ENCODE measurements around the gene RAPGEF5. TPM values are rescaled to one million over a fixed set of nuclear protein-coding genes. Genes with fewer than 3 reads are reported as not detected.

Gene RAPGEF5
- total RNA-seq, 1 experiment from 2014 or later = 15.6 TPM

DNA sequence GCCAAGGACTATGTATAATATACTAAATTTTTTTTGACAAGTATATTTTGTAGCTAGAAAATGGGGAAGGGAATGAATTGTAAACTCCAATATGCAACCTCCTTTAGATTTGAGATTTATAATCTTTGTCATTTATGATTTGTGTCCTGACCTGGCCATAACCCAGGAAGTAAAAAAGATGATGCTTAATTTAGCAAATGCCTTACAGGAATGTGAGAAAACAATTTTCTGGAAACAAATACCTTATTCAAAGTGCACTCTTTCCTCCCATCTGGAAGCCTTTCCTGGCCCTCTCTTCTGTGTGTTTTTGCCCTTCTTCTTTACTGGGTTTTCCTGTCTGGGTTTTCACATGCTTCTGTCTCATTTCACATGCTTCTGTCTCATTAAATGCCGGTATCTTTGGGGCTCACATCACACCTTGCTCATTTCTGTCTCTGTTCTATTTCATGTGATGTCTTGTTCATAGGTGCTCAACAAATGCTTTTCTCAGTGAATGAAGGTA lies 149.2 kb downstream of the RAPGEF5 start:
- Histone ChIP-seq H3K9me2 (ENCODE audit: insufficient read depth) (no peaks in the 10 kb centered on the region), H4K20me1 (ENCODE audit: insufficient read depth) (no peaks in the 10 kb centered on the region), H3K4me1 (ENCODE audit: control insufficient read depth in 1 of 2, insufficient read depth in 2 of 2, low read length in 2 of 2) (peaks cover 16 to 44% of the 10 kb centered on the region in 2 experiments), H3K4me2 (ENCODE audit: low read length) (peak overlapping the region; percentile 18; the same call in 1 of the 2 replicates), H3K27me3 (ENCODE audit: insufficient read depth, low read length) (no peaks in the 10 kb centered on the region), H2AFZ (ENCODE audit: low read depth, low read length, poor library complexity, severe bottlenecking) (no peak overlapping the region), H3K4me3 (replicated peaks in 1 of 2; ENCODE audit: low read depth in 1 of 2, low read length in 2 of 2) (no peak overlapping the region), H3K9ac (ENCODE audit: low read length) (no peak overlapping the region), H3K27ac (ENCODE audit: low read depth, low read length) (no peak overlapping the region), H3K9me3 (ENCODE audit: control insufficient read depth in 1 of 2, insufficient read depth in 1 of 2, low read depth in 1 of 2, low read length in 2 of 2) (no peaks in the 10 kb centered on the region), H3K79me2 (ENCODE audit: insufficient read depth, low read length) (no peaks in the 10 kb centered on the region), H3K36me3 (ENCODE audit: control insufficient read depth in 1 of 2, insufficient read depth in 2 of 2, low read length in 2 of 2) (no peaks in the 10 kb centered on the region)
- ChIA-PET POLR2A (no interaction called here), RAD21 (ENCODE audit: low non-redundant PET in 1 of 2, low total read pairs in 2 of 2, uncharacterized antibody in 2 of 2, unreplicated experiment in 2 of 2) (no interaction called here), CTCF (no interaction called here)
- no peak for DNase-seq (ENCODE audit: low read depth, low spot score)
- intact Hi-C loops (cut with micrococcal nuclease) = no loop called here
- ATAC-seq = no peak
- TF ChIP-seq, protein P1, sequence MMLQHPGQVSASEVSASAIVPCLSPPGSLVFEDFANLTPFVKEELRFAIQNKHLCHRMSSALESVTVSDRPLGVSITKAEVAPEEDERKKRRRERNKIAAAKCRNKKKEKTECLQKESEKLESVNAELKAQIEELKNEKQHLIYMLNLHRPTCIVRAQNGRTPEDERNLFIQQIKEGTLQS (IDR thresholded peaks at IDR 0.05) = no peak
- no TSS peak for BruUV-seq (replicated peaks)

DNA sequence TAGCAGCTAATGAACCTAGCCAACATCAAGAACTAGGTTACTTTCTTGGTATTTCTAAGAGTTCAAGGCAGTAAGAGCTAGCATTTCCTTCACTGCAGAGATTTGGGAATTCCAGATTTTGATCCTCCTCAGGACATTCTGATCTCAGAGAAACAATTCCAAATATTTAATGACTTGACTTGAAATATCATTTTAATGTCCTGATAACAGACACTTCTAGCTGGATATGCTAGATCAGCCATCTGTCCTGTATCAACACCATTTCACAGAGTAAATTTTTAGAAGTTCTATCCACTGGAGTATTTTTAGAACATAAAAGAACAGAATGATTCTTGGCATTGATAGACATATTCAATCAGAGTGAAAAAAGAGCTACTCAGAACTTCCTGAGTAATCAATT lies 151.3 kb downstream of the RAPGEF5 start:
- Histone ChIP-seq H3K79me2 (ENCODE audit: insufficient read depth, low read length) (no peaks in the 10 kb centered on the region), H3K4me1 (ENCODE audit: control insufficient read depth in 1 of 2, insufficient read depth in 2 of 2, low read length in 2 of 2) (peaks cover 11 to 29% of the 10 kb centered on the region in 2 experiments), H3K9ac (ENCODE audit: low read length) (no peak overlapping the region), H3K27me3 (ENCODE audit: insufficient read depth, low read length) (no peaks in the 10 kb centered on the region), H2AFZ (ENCODE audit: low read depth, low read length, poor library complexity, severe bottlenecking) (no peak overlapping the region), H4K20me1 (ENCODE audit: insufficient read depth) (no peaks in the 10 kb centered on the region), H3K9me3 (ENCODE audit: control insufficient read depth in 1 of 2, insufficient read depth in 1 of 2, low read depth in 1 of 2, low read length in 2 of 2) (no peaks in the 10 kb centered on the region), H3K4me2 (ENCODE audit: low read length) (no peak overlapping the region), H3K4me3 (replicated peaks in 1 of 2; ENCODE audit: low read depth in 1 of 2, low read length in 2 of 2) (no peak overlapping the region), H3K27ac (ENCODE audit: low read depth, low read length) (no peak overlapping the region), H3K9me2 (ENCODE audit: insufficient read depth) (no peaks in the 10 kb centered on the region), H3K36me3 (ENCODE audit: control insufficient read depth in 1 of 2, insufficient read depth in 2 of 2, low read length in 2 of 2) (no peaks in the 10 kb centered on the region)
- RAD21 ChIA-PET (ENCODE audit: low non-redundant PET in 1 of 2, low total read pairs in 2 of 2, uncharacterized antibody in 2 of 2, unreplicated experiment in 2 of 2) = no interaction called here
- DNase-seq (ENCODE audit: low read depth, low spot score) (no peak), ATAC-seq (no peak)
- no TSS peak for BruUV-seq (replicated peaks)
- CTCF ChIA-PET = no interaction called here
- TF ChIP-seq, protein P2, sequence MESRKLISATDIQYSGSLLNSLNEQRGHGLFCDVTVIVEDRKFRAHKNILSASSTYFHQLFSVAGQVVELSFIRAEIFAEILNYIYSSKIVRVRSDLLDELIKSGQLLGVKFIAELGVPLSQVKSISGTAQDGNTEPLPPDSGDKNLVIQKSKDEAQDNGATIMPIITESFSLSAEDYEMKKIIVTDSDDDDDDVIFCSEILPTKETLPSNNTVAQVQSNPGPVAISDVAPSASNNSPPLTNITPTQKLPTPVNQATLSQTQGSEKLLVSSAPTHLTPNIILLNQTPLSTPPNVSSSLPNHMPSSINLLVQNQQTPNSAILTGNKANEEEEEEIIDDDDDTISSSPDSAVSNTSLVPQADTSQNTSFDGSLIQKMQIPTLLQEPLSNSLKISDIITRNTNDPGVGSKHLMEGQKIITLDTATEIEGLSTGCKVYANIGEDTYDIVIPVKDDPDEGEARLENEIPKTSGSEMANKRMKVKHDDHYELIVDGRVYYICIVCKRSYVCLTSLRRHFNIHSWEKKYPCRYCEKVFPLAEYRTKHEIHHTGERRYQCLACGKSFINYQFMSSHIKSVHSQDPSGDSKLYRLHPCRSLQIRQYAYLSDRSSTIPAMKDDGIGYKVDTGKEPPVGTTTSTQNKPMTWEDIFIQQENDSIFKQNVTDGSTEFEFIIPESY (IDR thresholded peaks at IDR 0.05; ENCODE audit: extremely low read depth, insufficient replicate concordance, low read length) = no peak
- TF ChIP-seq SIN3A (IDR thresholded peaks at IDR 0.05; ENCODE audit: low read depth) (no peak), CEBPB (IDR thresholded peaks at IDR 0.05; ENCODE audit: low read depth) (no peak), CBX3 (IDR thresholded peaks at IDR 0.05; ENCODE audit: low read depth) (no peak), SP1 (IDR thresholded peaks at IDR 0.05; ENCODE audit: low read depth) (no peak), POLR2AphosphoS5 (IDR thresholded peaks at IDR 0.05; ENCODE audit: low read depth, low read length) (no peak), FOSL1 (IDR thresholded peaks at IDR 0.05; ENCODE audit: low read depth) (no peak), POLR2A (IDR thresholded peaks at IDR 0.05; ENCODE audit: borderline replicate concordance, extremely low read depth, insufficient read depth, insufficient read length) (no peak), EGR1 (IDR thresholded peaks at IDR 0.05; ENCODE audit: low read depth) (no peak), JUND (IDR thresholded peaks at IDR 0.05) (no peak), ELF1 (IDR thresholded peaks at IDR 0.05; ENCODE audit: borderline replicate concordance, low read depth) (no peak), ZNF274 (IDR thresholded peaks at IDR 0.05; ENCODE audit: low read depth, low read length) (no peak), TCF7L2 (IDR thresholded peaks at IDR 0.05; ENCODE audit: borderline replicate concordance, extremely low read depth, insufficient read depth, insufficient read length) (no peak)
- TF ChIP-seq, protein P1 (IDR thresholded peaks at IDR 0.05) = no peak
- TF ChIP-seq, protein P3, sequence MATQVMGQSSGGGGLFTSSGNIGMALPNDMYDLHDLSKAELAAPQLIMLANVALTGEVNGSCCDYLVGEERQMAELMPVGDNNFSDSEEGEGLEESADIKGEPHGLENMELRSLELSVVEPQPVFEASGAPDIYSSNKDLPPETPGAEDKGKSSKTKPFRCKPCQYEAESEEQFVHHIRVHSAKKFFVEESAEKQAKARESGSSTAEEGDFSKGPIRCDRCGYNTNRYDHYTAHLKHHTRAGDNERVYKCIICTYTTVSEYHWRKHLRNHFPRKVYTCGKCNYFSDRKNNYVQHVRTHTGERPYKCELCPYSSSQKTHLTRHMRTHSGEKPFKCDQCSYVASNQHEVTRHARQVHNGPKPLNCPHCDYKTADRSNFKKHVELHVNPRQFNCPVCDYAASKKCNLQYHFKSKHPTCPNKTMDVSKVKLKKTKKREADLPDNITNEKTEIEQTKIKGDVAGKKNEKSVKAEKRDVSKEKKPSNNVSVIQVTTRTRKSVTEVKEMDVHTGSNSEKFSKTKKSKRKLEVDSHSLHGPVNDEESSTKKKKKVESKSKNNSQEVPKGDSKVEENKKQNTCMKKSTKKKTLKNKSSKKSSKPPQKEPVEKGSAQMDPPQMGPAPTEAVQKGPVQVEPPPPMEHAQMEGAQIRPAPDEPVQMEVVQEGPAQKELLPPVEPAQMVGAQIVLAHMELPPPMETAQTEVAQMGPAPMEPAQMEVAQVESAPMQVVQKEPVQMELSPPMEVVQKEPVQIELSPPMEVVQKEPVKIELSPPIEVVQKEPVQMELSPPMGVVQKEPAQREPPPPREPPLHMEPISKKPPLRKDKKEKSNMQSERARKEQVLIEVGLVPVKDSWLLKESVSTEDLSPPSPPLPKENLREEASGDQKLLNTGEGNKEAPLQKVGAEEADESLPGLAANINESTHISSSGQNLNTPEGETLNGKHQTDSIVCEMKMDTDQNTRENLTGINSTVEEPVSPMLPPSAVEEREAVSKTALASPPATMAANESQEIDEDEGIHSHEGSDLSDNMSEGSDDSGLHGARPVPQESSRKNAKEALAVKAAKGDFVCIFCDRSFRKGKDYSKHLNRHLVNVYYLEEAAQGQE (IDR thresholded peaks at IDR 0.05; ENCODE audit: low read depth) = no peak
- intact Hi-C loops (cut with micrococcal nuclease) = no loop called here
- POLR2A ChIA-PET = no interaction called here
